GM18502 (cell line): ENCODE results near the gene CAND2.

Experiments used
- ATAC-seq: cut with Tn5 transposase; IDR thresholded peaks from one replicate; pipeline ENCODE4 v1.9.1; 2021; ENCODE audit warnings: mild to moderate bottlenecking; ENCODE audit not compliant: unreplicated experiment, poor library complexity

The CAND2 gene

GRCh38 chr3:12796171-12797123, at the start of gene CAND2:
CAND2 (plus strand) TSS chr3:12796680; CDS start chr3:12796721, 41 bp downstream.
- peak; percentile 47 for ATAC-seq

- ATAC-seq: no peak
Observed at GRCh38 chr3:12748477-12748876, 48.0 kb upstream of the CAND2 start.

GRCh38 chr3:12750223-12750622, 46.3 kb upstream of the CAND2 start:
- ATAC-seq: peak; percentile 21

- ATAC-seq: peak; percentile 56
Observed at GRCh38 chr3:12750658-12751071, 45.8 kb upstream of the CAND2 start.

- ATAC-seq: no peak
Observed at GRCh38 chr3:12751571-12751970, 44.9 kb upstream of the CAND2 start.

GRCh38 chr3:12752102-12752501, 44.4 kb upstream of the CAND2 start:
- ATAC-seq: no peak

- peak; percentile 37 for ATAC-seq
Observed at GRCh38 chr3:12752809-12753208, 43.7 kb upstream of the CAND2 start.

- ATAC-seq: no peak
Observed at GRCh38 chr3:12753275-12754028, 43.0 kb upstream of the CAND2 start.

GRCh38 chr3:12754313-12754712, 42.2 kb upstream of the CAND2 start:
- no peak for ATAC-seq

GRCh38 chr3:12755754-12756153, 40.7 kb upstream of the CAND2 start:
- no peak for ATAC-seq

- ATAC-seq: no peak
Observed at GRCh38 chr3:12756175-12756574, 40.3 kb upstream of the CAND2 start.

- ATAC-seq: no peak
Observed at GRCh38 chr3:12756635-12757034, 39.8 kb upstream of the CAND2 start.

- ATAC-seq: peak; percentile 47
Observed at GRCh38 chr3:12758025-12758781, 38.3 kb upstream of the CAND2 start.

- no peak for ATAC-seq
Observed at GRCh38 chr3:12759097-12759679, 37.3 kb upstream of the CAND2 start, which contains the start of gene TMEM40. TMEM40 (minus strand) TSS chr3:12759259; CDS start chr3:12749832, 9,427 bp downstream.

- no peak for ATAC-seq
Observed at GRCh38 chr3:12759693-12760565, 36.6 kb upstream of the CAND2 start.

- ATAC-seq: no peak
Observed at GRCh38 chr3:12764171-12764776, 32.2 kb upstream of the CAND2 start.

GRCh38 chr3:12766541-12766940, 29.9 kb upstream of the CAND2 start:
- no peak for ATAC-seq

- ATAC-seq: no peak
Observed at GRCh38 chr3:12768579-12769527, 27.6 kb upstream of the CAND2 start.
